ACC112 (cell line): ENCODE data around the gene ARMC9.

ENCODE experiments used
- H2AFZ ChIP-seq: fragments of 200-600 bp; sonication (generic); one replicate; pipeline ENCODE4 v1.6.0; 2017; ENCODE audit warnings: antibody characterized with exemption, low read length; ENCODE audit not compliant: unreplicated experiment
- H3K27ac ChIP-seq: fragments of 200-600 bp; sonication (generic); 2 replicates; pipeline ENCODE4 v1.5.1; 2014; ENCODE audit warnings: low read depth, mild to moderate bottlenecking, antibody characterized with exemption, low read length, moderate library complexity
- H3K27me3 ChIP-seq: fragments of 200-600 bp; sonication (generic); 2 replicates; pipeline ENCODE4 v1.6.1; 2014; ENCODE audit warnings: mild to moderate bottlenecking, antibody characterized with exemption, low read length, moderate library complexity, mixed read lengths; ENCODE audit not compliant: insufficient read depth
- H3K36me3 ChIP-seq: fragments of 200-600 bp; sonication (generic); 2 replicates; pipeline ENCODE4 v1.6.1; 2016; ENCODE audit warnings: mild to moderate bottlenecking, antibody characterized with exemption, low read length, moderate library complexity, mixed read lengths; ENCODE audit not compliant: insufficient read depth
- H3K4me1 ChIP-seq: fragments of 200-600 bp; sonication (generic); one replicate; pipeline ENCODE4 v1.6.1; 2016; ENCODE audit warnings: low read length, mixed read lengths; ENCODE audit not compliant: insufficient read depth, unreplicated experiment, control insufficient read depth
- H3K4me3 ChIP-seq: fragments of 200-600 bp; sonication (generic); 2 replicates; pipeline ENCODE4 v1.5.1; 2014; ENCODE audit warnings: mild to moderate bottlenecking, low read depth, low read length
- H3K79me2 ChIP-seq: fragments of 200-600 bp; sonication (generic); one replicate; pipeline ENCODE4 v1.6.0; 2016; ENCODE audit warnings: low read length; ENCODE audit not compliant: control insufficient read depth, unreplicated experiment, insufficient read depth

Gene ARMC9

GRCh38 chr2:231332388-231332787 is 134.0 kb downstream of the ARMC9 start:
- H3K27ac ChIP-seq = no peak overlapping the region
- H3K36me3 ChIP-seq = peaks cover 6% of the 10 kb centered on the region; the same call in 1 of the 2 replicates
- H2AFZ ChIP-seq = no peak overlapping the region
- no peaks in the 10 kb centered on the region for H3K27me3 ChIP-seq
- H3K4me3 ChIP-seq = no peak overlapping the region
- H3K79me2 ChIP-seq = no peaks in the 10 kb centered on the region
- peaks cover 4% of the 10 kb centered on the region for H3K4me1 ChIP-seq

GRCh38 chr2:231332872-231333500 is 134.6 kb downstream of the ARMC9 start:
- H3K27me3 ChIP-seq = no peaks in the 10 kb centered on the region
- H3K36me3 ChIP-seq = peaks cover 6% of the 10 kb centered on the region; the same call in 1 of the 2 replicates
- H3K27ac ChIP-seq = no peak overlapping the region
- H3K79me2 ChIP-seq = no peaks in the 10 kb centered on the region
- H2AFZ ChIP-seq = no peak overlapping the region
- H3K4me3 ChIP-seq = no peak overlapping the region
- peaks cover 4% of the 10 kb centered on the region for H3K4me1 ChIP-seq

GRCh38 chr2:231334179-231334930 is 135.9 kb downstream of the ARMC9 start:
- H3K4me1 ChIP-seq = peaks cover 4% of the 10 kb centered on the region
- H3K4me3 ChIP-seq = no peak overlapping the region
- H3K36me3 ChIP-seq = peaks cover 6% of the 10 kb centered on the region; the same call in 1 of the 2 replicates
- no peak overlapping the region for H3K27ac ChIP-seq
- H3K27me3 ChIP-seq = no peaks in the 10 kb centered on the region
- H3K79me2 ChIP-seq = no peaks in the 10 kb centered on the region
- no peak overlapping the region for H2AFZ ChIP-seq

- H3K79me2 ChIP-seq = no peaks in the 10 kb centered on the region
- H3K27ac ChIP-seq = no peak overlapping the region
- no peak overlapping the region for H2AFZ ChIP-seq
- no peaks in the 10 kb centered on the region for H3K27me3 ChIP-seq
- H3K4me3 ChIP-seq = no peak overlapping the region
- peaks cover 6% of the 10 kb centered on the region; the same call in 1 of the 2 replicates for H3K36me3 ChIP-seq
- peaks cover 4% of the 10 kb centered on the region for H3K4me1 ChIP-seq
Observed at GRCh38 chr2:231334981-231335380, 136.6 kb downstream of the ARMC9 start.

GRCh38 chr2:231335591-231335990 is 137.2 kb downstream of the ARMC9 start:
- H3K4me3 ChIP-seq = no peak overlapping the region
- no peaks in the 10 kb centered on the region for H3K79me2 ChIP-seq
- H3K27ac ChIP-seq = no peak overlapping the region
- H3K36me3 ChIP-seq = peaks cover 6% of the 10 kb centered on the region; the same call in 1 of the 2 replicates
- H2AFZ ChIP-seq = no peak overlapping the region
- no peaks in the 10 kb centered on the region for H3K27me3 ChIP-seq
- H3K4me1 ChIP-seq = peaks cover 4% of the 10 kb centered on the region

GRCh38 chr2:231336236-231336635 is 137.8 kb downstream of the ARMC9 start:
- H3K4me1 ChIP-seq = peaks cover 4% of the 10 kb centered on the region
- H3K27ac ChIP-seq = no peak overlapping the region
- H3K36me3 ChIP-seq = peaks cover 6% of the 10 kb centered on the region; the same call in 1 of the 2 replicates
- no peak overlapping the region for H3K4me3 ChIP-seq
- H3K27me3 ChIP-seq = no peaks in the 10 kb centered on the region
- no peaks in the 10 kb centered on the region for H3K79me2 ChIP-seq
- no peak overlapping the region for H2AFZ ChIP-seq

GRCh38 chr2:231336700-231337099 is 138.3 kb downstream of the ARMC9 start:
- Histone ChIP-seq H3K4me1 (peaks cover 4% of the 10 kb centered on the region), H3K27me3 (no peaks in the 10 kb centered on the region), H3K4me3 (no peak overlapping the region), H3K36me3 (peaks cover 3% of the 10 kb centered on the region; the same call in 1 of the 2 replicates), H3K79me2 (no peaks in the 10 kb centered on the region), H2AFZ (no peak overlapping the region), H3K27ac (no peak overlapping the region)

- H3K79me2 ChIP-seq = no peaks in the 10 kb centered on the region
- H3K4me1 ChIP-seq = no peaks in the 10 kb centered on the region
- no peak overlapping the region for H3K4me3 ChIP-seq
- no peak overlapping the region for H3K27ac ChIP-seq
- no peaks in the 10 kb centered on the region for H3K36me3 ChIP-seq
- no peak overlapping the region for H2AFZ ChIP-seq
- H3K27me3 ChIP-seq = no peaks in the 10 kb centered on the region
Observed at GRCh38 chr2:231337807-231338759, 139.7 kb downstream of the ARMC9 start.

GRCh38 chr2:231339316-231339715 is 140.9 kb downstream of the ARMC9 start:
- H2AFZ ChIP-seq = no peak overlapping the region
- H3K27ac ChIP-seq = no peak overlapping the region
- no peaks in the 10 kb centered on the region for H3K36me3 ChIP-seq
- H3K4me1 ChIP-seq = no peaks in the 10 kb centered on the region
- H3K4me3 ChIP-seq = no peak overlapping the region
- H3K79me2 ChIP-seq = no peaks in the 10 kb centered on the region
- no peaks in the 10 kb centered on the region for H3K27me3 ChIP-seq

- no peaks in the 10 kb centered on the region for H3K36me3 ChIP-seq
- H3K79me2 ChIP-seq = no peaks in the 10 kb centered on the region
- no peak overlapping the region for H3K27ac ChIP-seq
- no peak overlapping the region for H2AFZ ChIP-seq
- H3K4me1 ChIP-seq = no peaks in the 10 kb centered on the region
- no peaks in the 10 kb centered on the region for H3K27me3 ChIP-seq
- H3K4me3 ChIP-seq = no peak overlapping the region
Observed at GRCh38 chr2:231341100-231341499, 142.7 kb downstream of the ARMC9 start.
